MM.1S (cell line): ENCODE measurements around the gene PTPN18.

Experiments
- DNase-seq: peaks from one replicate; pipeline ENCODE4 v3.0.0-alpha.2; 2015
- H2AFZ ChIP-seq: fragments of 300-600 bp; sonication (generic); 2 replicates; pipeline ENCODE4 v1.6.0; 2016; ENCODE audit warnings: antibody characterized with exemption, low read length
- H3F3A ChIP-seq: fragments of 300-600 bp; sonication (generic); 2 replicates; pipeline ENCODE4 v1.6.1; 2016; ENCODE audit warnings: mild to moderate bottlenecking, antibody characterized with exemption, low read length, moderate library complexity, mixed read lengths; ENCODE audit not compliant: insufficient read depth
- H3K27ac ChIP-seq: fragments of 300-600 bp; sonication (generic); 2 replicates; pipeline ENCODE4 v1.5.1; 2016; ENCODE audit warnings: mild to moderate bottlenecking, low read length
- H3K27me3 ChIP-seq: fragments of 300-600 bp; sonication (generic); replicated peaks from 2 replicates; pipeline ENCODE4 v1.6.0; 2016; ENCODE audit warnings: low read length; ENCODE audit not compliant: insufficient read depth
- H3K36me3 ChIP-seq: fragments of 300-600 bp; sonication (generic); replicated peaks from 2 replicates; pipeline ENCODE4 v1.6.1; 2016; ENCODE audit warnings: mild to moderate bottlenecking, low read length, mixed read lengths; ENCODE audit not compliant: insufficient read depth
- H3K4me1 ChIP-seq: fragments of 300-600 bp; sonication (generic); 2 replicates; pipeline ENCODE4 v1.6.1; 2016; ENCODE audit warnings: low read length, mixed read lengths
- H3K4me2 ChIP-seq: fragments of 300-600 bp; sonication (generic); 2 replicates; pipeline ENCODE4 v1.6.0; 2016; ENCODE audit warnings: low read depth, low read length
- H3K4me3 ChIP-seq: fragments of 300-600 bp; sonication (generic); 2 replicates; pipeline ENCODE4 v1.5.1; 2016; ENCODE audit warnings: low read length, mixed read lengths
- H3K79me2 ChIP-seq: fragments of 300-600 bp; sonication (generic); 2 replicates; pipeline ENCODE4 v1.6.1; 2016; ENCODE audit warnings: mixed run types, low read length, mixed read lengths
- H3K9ac ChIP-seq: fragments of 300-600 bp; sonication (generic); 2 replicates; pipeline ENCODE4 v1.6.1; 2016; ENCODE audit warnings: low read length, mixed read lengths
- H3K9me2 ChIP-seq: fragments of 300-600 bp; sonication (generic); replicated peaks from 2 replicates; pipeline ENCODE4 v1.6.1; 2016; ENCODE audit warnings: mild to moderate bottlenecking, low read length, mixed read lengths; ENCODE audit not compliant: insufficient read depth
- H3K9me3 ChIP-seq: fragments of 300-600 bp; sonication (generic); replicated peaks from 2 replicates; pipeline ENCODE4 v1.6.1; 2016; ENCODE audit warnings: mild to moderate bottlenecking, low read length, mixed read lengths; ENCODE audit not compliant: insufficient read depth
- H4K20me1 ChIP-seq: fragments of 300-600 bp; sonication (generic); 2 replicates; pipeline ENCODE4 v1.6.1; 2016; ENCODE audit warnings: mild to moderate bottlenecking, low read length, moderate library complexity, mixed read lengths; ENCODE audit not compliant: insufficient read depth
- CTCF ChIP-seq: fragments of 300-600 bp; sonication (generic); IDR thresholded peaks from 2 replicates; pipeline ENCODE4 v1.5.1; 2016; ENCODE audit warnings: antibody characterized with exemption, low read length, mixed read lengths
- EZH2 ChIP-seq: fragments of 300-600 bp; sonication (generic); optimal IDR thresholded peaks from 2 replicates; pipeline ENCODE3; 2017; ENCODE audit warnings: low read depth, mild to moderate bottlenecking, antibody characterized with exemption, low read length, mixed read lengths
- EZH2phosphoT487 ChIP-seq: fragments of 300-600 bp; sonication (generic); IDR thresholded peaks from 2 replicates; pipeline ENCODE4 v1.6.1; 2018; ENCODE audit warnings: antibody characterized with exemption, low read length

PTPN18 gene

GRCh38 chr2:130374587-130375290, 18.9 kb downstream of the PTPN18 start:
- H3K4me2 ChIP-seq: no peak overlapping the region

GRCh38 chr2:130375291-130376266, 19.7 kb downstream of the PTPN18 start:
- H2AFZ ChIP-seq: no peak overlapping the region
- H3K36me3 ChIP-seq: no peaks in the 10 kb centered on the region
- H3F3A ChIP-seq: peaks cover 19% of the 10 kb centered on the region
- no peaks in the 10 kb centered on the region for H3K9me3 ChIP-seq
- no peaks in the 10 kb centered on the region for H3K9me2 ChIP-seq
- no peak overlapping the region for H3K4me3 ChIP-seq
- DNase-seq: no peak
- H3K9ac ChIP-seq: no peak overlapping the region
- peak overlapping the region; percentile 58; the same call in 1 of the 2 replicates for H3K4me2 ChIP-seq
- TF ChIP-seq EZH2phosphoT487: no peak
- no peak for TF ChIP-seq CTCF
- TF ChIP-seq EZH2: no peak
- peaks cover 42% of the 10 kb centered on the region for H3K79me2 ChIP-seq
- H3K27me3 ChIP-seq: no peaks in the 10 kb centered on the region
- no peaks in the 10 kb centered on the region for H4K20me1 ChIP-seq
- H3K4me1 ChIP-seq: peaks cover 33% of the 10 kb centered on the region
- peak overlapping the region; percentile 87; the same call in 1 of the 2 replicates for H3K27ac ChIP-seq

More at GRCh38 chr2:130374587-130375290, 18.9 kb downstream of the PTPN18 start:
- no peak for DNase-seq
- Histone ChIP-seq H3K9ac (no peak overlapping the region), H3K4me1 (peaks cover 33% of the 10 kb centered on the region), H3F3A (peaks cover 19% of the 10 kb centered on the region), H3K36me3 (no peaks in the 10 kb centered on the region), H3K9me2 (no peaks in the 10 kb centered on the region), H3K79me2 (peaks cover 40% of the 10 kb centered on the region), H3K4me3 (no peak overlapping the region), H3K27ac (no peak overlapping the region), H3K27me3 (no peaks in the 10 kb centered on the region), H4K20me1 (no peaks in the 10 kb centered on the region), H2AFZ (no peak overlapping the region), H3K9me3 (no peaks in the 10 kb centered on the region)
- no peak for TF ChIP-seq EZH2phosphoT487
- no peak for TF ChIP-seq EZH2
- TF ChIP-seq CTCF: no peak

GRCh38 chr2:130376433-130377293, 20.8 kb downstream of the PTPN18 start:
- TF ChIP-seq CTCF: peak; percentile 62
- TF ChIP-seq EZH2phosphoT487: no peak
- TF ChIP-seq EZH2: no peak
- no peak overlapping the region for H2AFZ ChIP-seq
- peaks cover 42% of the 10 kb centered on the region for H3K79me2 ChIP-seq
- no peaks in the 10 kb centered on the region for H3K36me3 ChIP-seq
- H4K20me1 ChIP-seq: no peaks in the 10 kb centered on the region
- peak; percentile 71 for DNase-seq
- H3K9me3 ChIP-seq: no peaks in the 10 kb centered on the region
- no peaks in the 10 kb centered on the region for H3K9me2 ChIP-seq
- peak overlapping the region; percentile 87 for H3K27ac ChIP-seq
- peak overlapping the region; percentile 58 for H3K4me2 ChIP-seq
- no peaks in the 10 kb centered on the region for H3K27me3 ChIP-seq
- peak overlapping the region; percentile 24; the same call in 1 of the 2 replicates for H3K4me3 ChIP-seq
- H3K9ac ChIP-seq: peak overlapping the region; percentile 35; the same call in 1 of the 2 replicates
- H3F3A ChIP-seq: peaks cover 19% of the 10 kb centered on the region
- H3K4me1 ChIP-seq: peaks cover 33% of the 10 kb centered on the region
